Measurements from ENCODE around the gene EVI5L.
A peak's percentile ranks its signal among the peaks of the same experiment; 100 is the strongest.

EVI5L gene

DNA sequence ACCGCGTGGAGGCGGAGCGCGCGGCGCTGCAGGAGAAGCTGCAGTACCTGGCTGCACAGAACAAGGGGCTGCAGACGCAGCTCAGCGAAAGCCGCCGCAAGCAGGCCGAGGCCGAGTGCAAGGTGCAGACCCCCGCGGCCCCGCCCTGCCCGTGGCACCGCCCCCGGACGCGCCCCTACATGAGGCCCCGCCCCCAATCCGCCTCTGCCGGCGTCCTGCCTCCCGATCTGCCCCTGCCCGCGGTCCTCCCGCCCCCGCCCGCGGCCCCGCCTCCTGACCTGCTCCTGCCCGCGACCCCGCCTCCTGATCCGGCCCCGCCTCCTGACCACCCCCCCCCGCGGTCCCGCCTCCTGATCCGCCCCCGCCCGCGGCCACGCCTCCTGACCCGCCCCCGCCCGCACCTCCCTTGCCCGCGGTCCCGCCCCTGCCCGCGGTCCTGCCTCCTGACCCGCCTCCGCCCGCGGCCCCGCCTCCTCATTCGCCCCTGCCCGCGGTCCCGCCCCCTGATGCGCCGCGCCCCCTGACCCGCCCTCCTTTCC is 32.5 kb downstream of the EVI5L start:
- no peak for FAIRE-seq

- no peak for FAIRE-seq
Observed at GRCh38 chr19:7863157-7863970, 33.3 kb downstream of the EVI5L start.

DNA sequence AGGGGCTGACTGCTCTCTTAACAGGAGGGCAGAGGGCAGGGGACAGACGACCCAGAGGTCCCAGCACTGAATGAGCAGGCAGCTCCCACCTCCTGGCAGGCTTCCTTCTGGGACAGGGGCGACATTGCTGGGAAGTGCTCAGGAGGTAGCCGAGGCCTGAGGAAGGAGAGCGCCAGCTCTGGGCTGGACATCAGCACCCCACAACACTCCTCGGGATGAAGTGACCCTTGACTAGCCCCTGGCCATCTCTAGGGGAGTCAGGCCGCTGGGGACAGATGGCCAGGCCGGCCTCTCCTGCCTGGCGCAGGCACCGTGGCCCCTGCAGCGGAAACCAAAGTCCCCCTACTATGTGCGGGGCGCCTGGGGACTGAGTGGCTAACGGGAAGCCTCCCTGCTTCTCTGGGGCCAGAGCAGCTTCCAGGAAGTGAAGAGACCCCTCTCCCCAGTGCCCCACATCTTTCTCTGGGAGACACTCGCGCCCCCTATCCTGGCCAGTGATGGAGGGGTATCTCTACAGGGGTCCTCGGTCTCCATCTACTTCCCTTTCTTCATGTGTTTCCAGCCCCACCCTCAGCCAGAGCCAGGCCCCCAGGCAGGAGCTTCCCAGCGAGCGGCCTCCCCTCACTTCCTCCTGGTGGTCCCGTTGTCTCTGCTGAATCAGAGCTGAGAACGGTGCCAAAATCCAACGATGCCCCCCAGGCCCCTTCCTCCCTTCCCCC is 34.1 kb downstream of the EVI5L start:
- no peak for FAIRE-seq

DNA sequence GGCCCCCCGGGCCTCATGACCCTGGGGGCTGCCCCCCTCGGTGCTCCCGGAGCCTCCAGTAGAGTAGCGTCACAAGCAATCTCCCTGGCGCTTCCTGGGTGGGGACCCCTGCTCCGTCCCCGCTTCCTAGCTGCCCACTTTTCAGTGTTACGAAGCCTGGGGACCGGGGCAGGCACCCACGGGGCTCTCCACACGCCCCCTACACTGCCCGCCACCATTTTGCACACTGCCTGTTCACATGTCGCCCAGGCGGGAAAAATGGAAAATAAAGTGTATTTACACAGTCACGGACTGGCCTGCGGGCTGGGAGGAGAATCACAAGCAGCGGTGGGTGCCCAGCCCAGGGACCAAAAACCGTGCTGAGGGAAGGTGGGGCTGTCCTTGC is 34.7 kb downstream of the EVI5L start:
- no peak for FAIRE-seq

DNA sequence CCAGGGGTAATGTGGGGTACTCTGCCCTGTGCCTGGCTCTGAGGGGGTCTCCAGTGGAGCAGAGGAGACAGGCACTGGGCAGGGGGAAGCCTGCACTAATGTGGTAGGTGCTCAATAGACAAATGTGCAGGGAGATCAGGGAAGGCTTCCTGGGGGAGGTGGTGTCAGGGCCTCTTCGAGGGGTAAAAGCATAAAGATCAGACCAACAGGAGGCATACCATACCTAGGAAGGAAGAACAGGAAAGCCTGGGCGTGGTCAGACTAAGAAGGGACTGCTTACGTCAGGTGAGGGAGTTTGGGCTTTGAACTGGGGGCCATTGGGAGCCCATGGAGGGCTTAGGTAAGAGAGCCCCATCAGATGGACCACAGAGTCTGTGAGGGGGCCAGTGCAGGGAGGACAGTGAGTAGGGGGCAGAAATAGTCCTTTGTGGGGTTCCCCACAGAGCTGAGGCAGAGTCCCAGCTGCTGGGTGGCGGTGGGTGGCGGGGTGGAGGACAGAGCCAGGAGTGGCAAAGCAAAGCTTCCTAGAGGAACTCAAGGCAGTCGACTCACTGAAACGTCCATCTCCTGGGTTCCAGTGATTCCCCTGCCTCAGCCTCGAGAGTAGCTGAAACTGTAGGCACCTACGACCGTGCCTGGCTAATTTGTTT is 35.4 kb downstream of the EVI5L start:
- FAIRE-seq: no peak

- FAIRE-seq: no peak
Observed at GRCh38 chr19:7866399-7867091, 36.5 kb downstream of the EVI5L start.

DNA sequence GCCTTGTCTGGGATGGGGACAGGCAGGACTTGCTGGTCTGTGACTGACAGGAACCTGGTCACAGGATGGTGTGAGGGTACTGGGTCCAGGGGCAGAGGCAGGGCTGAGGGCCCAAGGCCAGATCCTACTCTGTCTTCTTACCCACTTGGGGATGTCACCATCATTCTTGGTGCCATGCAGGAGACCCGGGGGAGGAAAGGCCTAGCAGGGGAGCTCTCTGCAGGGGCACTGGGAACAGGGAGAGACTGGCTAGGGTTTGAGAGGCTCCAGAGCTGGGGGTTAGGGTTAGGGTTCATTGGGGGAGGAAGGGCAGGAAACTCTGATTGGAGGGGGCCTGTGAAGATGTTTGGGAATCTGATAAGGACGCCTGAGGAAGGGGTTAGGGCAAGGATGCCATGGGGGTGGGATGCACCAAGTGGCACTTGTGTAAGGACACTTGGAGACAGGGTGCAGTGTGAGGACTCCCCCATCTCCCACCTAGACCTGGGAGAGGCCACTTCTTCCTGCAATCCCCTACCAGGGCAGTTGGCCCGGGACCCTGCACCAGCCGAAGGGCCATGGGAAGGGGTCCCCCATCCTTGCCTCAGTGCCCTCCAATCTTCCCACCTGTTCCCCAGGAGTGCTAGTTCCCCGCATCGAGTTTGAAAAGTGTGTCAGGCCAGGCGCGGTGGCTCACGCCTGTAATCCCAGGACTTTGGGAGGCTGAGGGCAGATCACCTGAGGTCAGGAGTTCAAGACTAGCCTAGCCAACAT is 37.2 kb downstream of the EVI5L start:
- FAIRE-seq: no peak

DNA sequence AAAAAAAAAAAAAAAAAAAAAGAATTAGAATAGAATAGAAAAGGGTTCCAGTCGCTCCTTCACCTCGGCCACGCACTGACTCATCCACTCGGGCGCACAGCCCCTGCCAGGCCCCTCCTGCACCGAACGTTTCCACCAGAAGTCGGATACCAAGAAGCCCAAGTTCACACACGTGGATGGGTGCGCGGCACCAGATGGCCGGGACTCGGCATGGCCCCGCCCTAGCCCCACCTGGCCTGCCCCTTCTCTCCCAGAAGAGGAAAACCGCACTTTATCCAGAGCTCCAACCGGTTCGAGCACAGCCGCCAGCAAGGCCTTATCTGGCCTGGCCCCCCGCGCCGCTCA is 38.3 kb downstream of the EVI5L start:
- FAIRE-seq: no peak

DNA sequence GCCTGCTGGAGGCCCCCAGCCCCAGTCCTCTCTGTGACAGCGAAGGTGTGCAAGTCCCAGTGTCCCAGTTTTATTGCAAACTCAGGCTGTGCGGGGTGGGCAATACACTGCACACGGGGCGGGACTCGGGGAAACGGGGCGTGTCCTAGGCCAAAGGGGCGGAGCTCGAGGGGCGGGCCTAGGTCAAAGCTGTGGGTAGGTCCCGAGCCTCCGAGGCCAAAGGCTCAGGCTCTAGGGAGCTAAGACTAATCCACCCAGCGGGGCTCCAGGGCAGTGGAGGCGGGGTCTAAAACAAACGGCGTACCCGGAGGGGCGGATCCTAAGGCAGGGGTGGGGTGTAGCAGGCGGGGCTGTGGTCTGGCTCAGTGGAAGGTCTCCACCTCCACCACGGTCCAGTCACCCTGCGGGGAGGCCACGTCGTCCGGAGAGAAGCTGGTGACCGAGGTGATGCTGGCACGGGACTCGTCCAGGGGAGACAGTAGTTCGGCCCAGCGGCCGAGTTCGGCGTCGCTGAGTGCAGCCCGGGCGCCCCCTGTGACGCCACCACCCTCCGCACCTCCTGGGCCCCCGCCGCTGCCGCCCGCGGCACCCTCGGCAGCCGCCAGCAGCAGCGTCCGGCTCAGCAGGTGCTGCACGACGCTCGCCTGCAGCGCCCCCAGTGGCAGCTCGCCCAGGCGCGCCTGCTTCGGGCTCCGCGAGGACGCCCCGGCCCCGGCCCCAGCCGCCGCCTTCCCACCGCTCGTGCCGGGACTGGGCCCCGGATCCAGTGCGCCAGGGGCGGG is 38.8 kb downstream of the EVI5L start:
- peak; percentile 98 for FAIRE-seq

- no peak for FAIRE-seq
Observed at GRCh38 chr19:7869453-7869909, 39.5 kb downstream of the EVI5L start.

GRCh38 chr19:7869910-7870511 is 40.0 kb downstream of the EVI5L start:
- FAIRE-seq: peak; percentile 87

- FAIRE-seq: peak; percentile 99
Observed at GRCh38 chr19:7870571-7871436, 40.8 kb downstream of the EVI5L start.

DNA sequence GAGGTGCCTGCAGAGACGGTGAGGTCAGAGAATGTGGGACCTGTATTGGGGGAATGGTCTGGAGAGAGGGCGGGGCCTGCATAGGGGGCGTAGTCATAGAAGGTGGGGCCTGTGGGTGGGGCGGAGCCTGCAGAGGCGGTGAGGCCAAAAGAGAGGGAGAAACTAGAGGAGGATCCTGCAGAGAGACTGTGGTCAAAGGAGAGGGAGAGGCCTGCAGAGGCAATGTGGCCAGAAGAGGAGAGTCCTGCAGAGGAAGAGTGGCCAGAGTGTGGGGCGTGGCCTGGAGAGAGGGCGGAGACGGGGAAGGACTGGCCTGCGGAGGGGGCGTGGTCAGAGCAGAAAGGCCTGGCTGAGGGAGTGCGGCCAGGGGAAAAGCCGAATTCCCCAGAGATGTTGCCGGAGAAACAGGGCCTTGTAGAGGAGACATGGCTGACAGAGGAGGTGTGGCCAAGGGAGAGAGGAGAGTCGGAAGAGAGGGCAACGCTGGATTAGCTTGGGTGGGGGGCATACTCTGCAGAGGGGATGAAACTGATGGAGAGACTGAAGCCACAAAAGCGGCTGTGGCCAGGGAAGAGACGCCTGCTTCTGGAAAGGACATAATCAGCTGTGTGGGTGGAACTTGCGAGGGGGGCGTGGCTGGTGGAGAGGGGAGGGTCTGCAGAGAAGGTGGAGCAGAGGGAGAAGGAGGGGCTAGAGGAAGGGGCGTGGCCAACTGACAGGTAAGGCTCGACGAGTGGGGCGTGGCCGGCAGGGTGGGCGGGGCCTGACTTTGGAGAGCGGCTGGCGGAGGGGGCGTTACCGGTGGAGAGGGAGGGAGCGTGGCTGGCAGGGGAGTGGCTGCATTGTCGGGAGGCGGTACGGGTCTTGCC is 41.7 kb downstream of the EVI5L start:
- FAIRE-seq: peak; percentile 98

- no peak for FAIRE-seq
Observed at GRCh38 chr19:7872306-7873204, 42.5 kb downstream of the EVI5L start.

DNA sequence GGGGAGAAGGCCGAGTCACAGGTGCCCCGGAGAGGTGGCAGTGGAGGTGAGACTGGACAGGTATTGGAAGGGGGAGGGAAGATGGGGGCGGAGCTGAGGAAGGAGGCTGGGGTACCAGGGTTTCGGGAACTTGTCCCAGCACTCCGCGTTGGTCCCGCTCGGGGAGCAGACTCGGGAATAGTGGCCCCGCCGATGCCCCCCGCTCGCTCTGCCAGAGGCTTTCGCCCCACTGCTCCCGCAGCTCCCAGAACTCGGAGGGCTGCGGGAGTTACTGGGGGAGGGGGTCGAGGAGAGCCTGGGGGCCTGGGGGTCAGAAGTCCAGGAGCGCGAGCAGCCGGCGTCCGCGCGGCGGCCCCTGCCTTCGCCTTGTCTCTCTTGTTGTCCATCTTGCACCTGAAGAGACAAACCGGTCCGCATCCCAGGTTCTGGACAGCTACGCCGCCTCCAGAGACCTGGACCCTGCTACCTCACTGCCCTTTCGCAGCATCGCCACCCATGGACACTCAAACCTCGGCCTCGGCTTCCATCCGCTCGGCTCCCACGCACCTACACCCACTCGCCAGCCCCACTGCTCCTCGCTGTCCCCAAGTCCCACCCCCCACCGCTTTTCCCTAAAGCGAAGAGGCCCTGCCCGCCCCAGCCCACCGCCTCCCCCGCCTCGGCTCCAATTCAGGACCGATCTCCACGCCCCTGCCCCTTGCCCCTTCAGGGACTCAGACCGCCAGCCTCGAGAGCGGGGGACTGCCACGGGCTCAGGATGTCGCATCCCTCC is 43.5 kb downstream of the EVI5L start:
- FAIRE-seq: no peak

GRCh38 chr19:7874076-7874896 is 44.3 kb downstream of the EVI5L start, which contains the start of gene PRR36:
TSS of gene PRR36 (minus strand) at chr19:7874390. CDS start at chr19:7873689, 701 bp downstream.
- peak; percentile 63 for FAIRE-seq

Measured in G401.6 (cell line).